Smooth muscle cell of the brain vasculature (primary cell): ENCODE results near the gene PIMREG.

Source experiments
- DNase-seq: peaks from one replicate; pipeline ENCODE4 v3.0.0-alpha.2; 2012; ENCODE audit warnings: low read depth, low spot score

Gene PIMREG

DNA sequence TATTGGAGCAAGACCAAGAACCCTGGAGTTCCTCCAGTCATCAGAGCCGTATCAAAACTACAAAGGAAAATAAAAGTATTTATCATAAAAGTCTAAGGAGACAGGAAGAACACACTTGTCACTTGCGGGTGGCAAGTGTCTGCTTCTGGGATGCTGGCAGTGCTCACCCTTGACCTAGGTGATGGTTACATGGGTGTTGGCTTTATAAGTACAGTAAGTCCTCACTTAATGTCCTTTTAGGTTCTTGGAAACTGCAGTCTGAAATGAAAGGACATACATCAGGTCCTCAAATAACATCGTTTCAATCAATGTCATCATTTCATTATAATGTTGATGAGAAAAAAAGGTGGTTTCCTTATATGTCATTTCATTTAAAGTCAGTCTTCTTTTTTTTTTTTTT lies 6.3 kb upstream of the PIMREG start:
- no peak for DNase-seq

DNA sequence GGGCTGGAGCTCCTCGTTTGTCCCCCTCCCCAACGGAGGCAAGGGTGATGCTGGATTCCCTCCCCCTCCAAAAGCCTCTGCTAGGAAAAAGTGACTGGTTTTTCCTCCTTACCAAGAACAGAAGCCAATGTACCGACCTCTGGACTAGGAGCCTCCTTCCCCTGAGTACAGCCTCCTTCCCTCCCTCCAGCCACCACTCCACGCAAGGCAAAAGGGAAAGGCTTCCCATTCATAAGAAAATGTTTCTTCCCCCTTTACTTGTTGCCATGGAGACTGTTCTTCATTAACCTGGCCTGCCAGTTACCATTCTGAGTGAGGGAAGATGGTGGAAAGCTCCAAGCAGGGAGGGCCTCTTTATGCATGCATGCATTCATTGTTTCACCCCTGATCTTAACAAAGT lies 4.3 kb upstream of the PIMREG start:
- no peak for DNase-seq

DNA sequence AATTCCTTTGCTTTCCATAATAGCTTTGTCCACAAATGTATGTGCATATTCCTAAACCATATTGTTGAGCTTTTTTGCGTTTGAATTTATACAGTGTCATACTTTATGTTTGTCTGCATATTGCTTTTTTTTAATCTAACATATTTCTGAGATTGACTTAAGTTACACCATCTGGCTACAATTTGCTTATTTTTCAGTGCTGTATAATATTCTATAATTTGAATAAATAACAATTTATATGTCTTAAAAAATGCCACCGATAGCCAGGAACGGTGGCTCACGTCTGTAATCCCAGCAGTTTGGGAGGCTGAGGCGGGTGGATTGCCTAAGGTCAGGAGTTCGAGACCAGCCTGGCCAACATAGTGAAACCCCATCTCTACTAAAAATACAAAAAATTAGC lies 1.5 kb upstream of the PIMREG start:
- DNase-seq = no peak

DNA sequence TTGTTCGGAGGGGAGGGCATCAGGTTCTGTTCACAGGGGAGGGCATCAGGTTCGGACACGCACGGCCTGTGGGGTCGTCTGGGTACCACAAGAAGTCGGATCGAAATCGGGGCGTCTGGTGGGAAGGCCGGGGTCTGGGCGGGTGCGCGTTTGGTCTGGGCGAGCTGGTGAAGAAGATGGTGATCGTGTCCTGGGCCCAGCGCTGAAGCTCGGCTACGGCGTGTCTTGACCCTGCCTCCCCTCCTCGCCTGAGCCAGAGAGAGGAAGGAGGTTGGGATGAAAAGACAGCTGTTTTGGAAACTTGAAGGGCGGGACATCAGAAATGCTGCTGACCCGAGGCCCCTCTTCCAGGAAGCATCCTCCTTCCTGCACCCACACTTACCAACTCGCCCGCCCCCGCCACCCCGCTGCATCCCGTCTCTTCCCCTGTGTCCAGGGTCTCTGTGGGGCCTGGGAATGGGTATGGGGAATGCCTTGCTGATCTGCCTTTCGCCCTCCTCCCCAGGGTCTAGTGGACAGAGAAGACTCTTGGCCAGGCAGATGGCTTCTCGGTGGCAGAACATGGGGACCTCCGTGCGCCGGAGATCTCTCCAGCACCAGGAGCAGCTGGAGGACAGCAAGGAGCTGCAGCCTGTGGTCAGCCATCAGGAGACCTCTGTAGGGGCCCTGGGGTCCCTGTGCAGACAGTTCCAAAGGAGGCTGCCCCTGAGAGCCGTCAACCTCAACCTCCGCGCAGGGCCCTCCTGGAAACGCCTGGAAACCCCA lies 498 bp downstream of the PIMREG start:
- no peak for DNase-seq

DNA sequence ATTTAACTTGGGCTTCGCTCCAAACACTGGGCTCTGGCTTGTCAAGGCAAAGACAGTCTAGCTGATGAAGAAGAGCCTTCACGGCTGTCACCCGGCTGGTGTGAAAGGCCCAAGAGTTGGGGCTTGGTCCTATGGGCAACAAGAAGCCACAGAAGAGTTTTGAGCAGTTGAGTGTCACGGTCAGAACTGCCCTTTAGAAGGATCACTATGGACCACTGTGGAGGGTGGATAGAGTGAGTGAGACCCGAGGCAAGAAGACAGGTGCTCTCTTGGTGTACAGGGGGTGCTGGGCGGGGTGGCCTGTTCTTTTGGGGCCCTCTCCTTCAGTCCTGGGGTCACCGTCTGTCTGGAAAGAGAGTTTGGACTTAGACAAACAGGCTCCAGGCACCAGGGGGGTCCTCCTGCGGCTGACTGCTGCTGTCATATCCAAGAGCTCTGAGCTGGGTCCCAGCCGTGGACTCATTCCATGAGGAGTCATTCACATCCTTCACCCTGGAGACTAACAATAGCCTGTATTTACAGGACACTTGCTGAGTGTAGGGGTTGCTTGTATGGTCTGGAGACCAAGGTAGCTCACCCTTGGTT lies 2.4 kb downstream of the PIMREG start:
- DNase-seq = no peak

DNA sequence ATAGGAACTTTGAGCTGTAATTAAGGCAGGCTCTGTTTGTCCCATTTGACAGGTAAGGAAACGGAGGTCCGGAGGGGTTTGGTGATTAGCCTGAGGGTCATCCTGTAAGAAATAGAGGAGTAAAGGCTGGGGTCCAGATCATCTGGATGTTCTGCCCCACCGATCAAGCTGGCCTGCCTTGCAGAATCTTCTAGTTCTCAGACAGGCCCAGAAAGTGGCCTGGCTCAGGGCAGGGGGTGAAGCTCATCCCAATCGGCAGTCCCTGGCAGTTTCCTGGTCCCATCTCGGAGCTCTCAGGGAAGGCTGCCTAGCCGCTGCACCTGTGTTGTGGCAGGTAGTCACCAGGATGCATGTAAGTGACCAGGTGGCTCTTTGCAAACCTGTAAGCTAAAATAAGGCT lies 4.2 kb downstream of the PIMREG start:
- no peak for DNase-seq

DNA sequence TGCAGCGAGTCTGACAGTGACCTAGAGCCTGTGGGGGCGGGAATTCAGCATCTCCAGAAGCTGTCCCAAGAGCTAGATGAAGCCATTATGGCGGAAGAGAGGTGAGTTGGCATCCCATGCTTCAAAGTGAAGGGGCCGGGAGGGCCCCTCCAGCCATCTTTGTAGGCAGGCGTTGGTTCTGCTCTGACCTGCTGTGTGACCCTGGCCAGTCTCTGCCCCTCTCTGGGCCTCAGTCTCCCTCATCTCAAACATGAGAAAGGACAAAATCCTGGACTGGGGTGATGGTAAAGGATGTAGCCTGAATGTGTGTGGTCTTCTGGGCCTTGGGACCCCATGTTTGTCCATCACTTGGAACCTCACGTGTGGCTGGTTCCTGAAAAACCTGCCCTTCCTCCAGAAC lies 5.1 kb downstream of the PIMREG start:
- no peak for DNase-seq

DNA sequence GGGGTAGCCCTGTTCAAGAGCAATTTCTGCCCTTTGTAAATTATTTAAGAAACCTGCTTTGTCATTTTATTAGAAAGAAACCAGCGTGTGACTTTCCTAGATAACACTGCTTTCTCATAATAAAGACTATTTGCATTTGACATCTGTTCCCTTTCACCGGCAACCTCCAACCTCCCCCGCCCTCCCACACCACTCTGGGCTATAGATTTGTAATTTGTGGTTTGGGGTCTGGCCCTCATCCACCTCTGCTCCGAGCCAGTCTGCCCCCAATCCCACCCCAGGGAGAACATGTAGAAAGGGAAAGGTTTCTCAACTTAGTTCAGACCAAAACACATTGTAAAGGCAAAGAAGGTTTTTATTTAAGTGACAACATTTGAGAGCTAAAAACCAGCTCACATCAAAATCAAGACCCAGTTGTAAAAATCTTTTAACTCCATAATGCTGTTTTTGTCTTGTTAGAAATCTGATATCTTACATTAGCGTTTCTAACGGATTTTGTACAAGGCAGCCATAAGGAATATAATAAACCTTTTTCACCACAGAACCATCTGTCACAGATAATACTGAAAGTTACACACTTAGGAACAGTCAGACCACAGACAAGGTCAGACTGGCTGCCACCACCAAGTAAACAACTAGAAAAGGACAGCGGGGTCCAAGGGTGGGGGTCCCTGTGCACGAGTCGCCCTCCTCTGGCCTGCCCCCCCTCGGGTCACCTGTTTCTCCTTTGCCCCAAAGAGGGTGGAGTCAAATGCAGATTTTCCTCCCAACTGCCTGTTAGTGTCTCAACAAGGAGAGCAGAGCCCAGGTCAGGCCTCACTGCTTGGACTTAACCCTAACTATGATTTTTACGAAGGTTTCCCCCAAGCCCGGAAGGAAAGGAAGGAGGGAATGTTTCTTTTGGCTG lies 6.9 kb downstream of the PIMREG start:
- DNase-seq = no peak

DNA sequence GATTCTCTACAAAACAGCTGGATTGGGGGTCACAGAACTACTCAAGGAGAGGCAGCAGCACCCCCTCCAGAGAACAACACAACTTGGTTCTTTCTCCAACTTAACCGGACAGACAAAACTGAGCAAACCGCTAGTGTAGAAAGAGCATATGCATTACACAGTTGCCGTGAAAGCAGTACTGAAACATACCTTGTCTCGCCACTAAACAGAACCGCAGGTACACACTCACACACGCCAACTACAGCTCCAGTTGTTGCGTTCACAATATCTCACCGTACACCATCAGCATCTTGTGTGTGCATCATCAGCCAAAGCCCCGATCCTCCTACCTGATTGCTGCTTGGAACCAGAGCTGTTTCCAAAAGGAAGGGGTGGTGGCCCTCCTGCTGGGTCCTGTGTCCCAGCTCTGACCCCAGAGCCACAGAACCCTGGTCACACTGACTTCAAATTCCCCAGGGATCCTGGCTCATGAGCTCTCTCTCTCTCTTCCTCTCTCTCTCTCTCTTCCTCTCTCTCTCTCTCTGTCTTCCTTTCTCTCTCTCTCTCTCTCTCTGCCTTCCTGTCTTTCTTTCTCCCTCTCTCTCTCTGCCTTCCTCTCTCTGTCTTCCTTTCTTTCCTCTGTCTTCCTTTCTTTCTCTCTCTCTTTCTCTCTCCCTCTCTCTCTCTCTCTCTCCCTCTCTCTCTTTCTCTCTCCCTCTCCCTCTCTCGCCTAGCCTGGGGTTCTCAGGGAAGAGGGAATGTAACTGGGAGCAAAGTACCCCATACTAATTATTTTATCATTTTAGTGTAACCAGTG lies 8.4 kb downstream of the PIMREG start:
- DNase-seq = no peak

DNA sequence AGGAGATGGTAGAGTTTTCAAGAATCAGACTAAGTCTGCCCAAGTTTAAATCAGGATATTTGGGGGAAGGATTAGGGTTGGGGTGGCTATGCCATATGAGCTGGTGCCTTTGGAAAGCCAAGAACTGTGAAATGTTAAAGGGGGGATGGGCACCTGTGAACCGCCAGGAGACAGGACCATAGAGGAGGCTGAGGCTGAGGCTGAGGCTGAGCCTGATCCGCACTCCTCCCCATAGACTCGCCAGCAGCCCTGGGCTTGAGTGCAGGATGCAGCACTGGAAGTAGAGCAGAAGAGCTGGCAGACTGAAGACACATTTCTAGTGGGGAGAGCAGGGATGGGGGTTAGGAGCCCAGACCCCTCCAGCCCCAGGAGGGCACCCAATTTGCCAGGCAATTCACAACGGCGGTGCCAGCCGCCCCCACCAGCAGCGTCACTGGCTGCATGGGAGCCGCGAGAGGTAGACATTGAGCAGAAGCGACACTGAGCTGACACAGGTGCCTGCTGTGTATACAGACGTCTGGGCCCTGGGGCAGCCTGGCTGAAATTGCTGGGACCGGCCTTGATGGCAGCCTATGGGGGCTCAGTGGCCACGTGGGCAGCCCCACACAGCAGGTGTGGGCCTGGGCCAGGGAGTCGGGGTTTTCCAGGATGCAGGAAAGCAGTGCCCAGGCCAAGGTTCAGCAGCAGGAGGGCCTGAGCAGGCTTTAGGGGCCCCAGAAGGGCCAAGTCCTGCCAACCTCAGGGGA lies 9.2 kb downstream of the PIMREG start:
- no peak for DNase-seq

DNA sequence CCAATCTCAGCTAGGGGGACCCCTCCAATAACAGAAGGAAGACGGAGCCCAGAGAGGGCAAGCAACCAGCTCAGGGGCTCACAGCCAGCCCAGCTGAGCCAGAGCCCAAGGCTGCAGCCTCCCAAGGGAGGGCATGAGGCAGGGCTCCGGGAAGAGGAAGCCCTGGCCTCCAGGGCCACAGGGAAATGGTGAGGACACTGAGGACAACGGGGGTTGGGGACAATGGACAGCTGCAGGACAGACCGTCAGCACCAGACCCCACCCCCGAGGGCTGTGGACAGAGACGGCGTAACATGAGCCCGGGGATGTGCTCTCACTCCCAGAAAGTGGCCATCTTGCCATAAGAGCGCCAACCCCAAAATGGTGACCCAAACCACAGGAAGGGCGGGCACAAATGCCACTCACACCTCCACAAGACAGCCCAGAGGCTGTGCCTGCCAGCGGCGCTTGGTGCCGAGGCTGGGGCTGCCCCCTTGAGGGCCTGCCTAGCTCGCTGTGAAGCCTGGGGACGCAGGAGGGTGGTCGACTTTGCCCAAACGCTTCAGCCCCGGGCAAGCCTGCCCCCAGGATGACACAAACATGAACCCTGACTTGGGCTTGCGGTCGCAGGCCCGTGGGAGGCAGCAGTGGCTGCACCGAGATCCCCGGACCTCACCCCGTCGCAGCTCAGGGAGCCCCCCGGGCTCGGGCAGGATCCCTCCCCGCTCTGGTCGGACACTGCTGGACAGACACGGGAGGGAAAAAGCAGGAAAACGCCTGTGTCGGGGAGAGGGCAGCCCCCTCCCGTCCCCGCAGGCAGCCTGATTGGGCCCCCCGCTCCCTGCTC lies 10.5 kb downstream of the PIMREG start:
- no peak for DNase-seq

DNA sequence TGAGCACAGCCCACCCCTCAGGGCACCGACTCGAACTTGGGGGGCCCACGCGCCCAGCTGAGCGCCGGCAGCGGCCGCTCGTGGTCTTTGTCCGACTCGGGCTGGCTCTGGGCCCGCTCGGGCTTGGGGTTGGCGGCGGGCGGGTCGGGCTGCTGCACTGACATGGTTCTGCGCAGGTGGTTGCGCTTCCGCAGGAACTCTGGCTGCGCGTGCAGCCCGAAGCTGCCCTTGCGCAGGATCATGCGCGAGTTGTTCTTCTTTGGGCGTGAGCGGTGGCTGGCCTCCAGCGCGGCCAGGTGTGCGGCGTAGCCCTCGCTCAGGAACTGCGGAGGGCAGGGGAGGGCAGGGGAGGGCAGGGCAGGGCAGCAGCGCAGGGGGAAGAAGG lies 11.1 kb downstream of the PIMREG start:
- no peak for DNase-seq

DNA sequence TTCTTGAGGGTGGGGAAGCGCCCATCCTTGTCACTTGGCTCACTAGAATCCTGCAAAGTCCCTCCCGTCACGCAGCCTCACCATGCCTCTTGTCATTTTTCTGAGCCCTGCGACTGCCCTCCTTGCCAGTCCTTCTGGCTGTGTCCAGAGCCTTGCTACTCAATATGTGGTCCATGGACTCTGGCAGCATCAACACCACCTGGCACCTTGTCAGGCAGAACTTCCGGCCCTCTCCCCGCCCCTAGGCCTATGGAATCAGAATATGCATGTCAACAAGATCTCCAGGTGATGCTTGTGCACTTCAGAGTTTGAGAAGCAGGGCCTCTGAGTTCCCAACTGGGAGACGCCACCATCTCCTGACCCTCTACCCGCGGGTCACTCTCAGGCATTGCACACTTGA lies 12.1 kb downstream of the PIMREG start:
- no peak for DNase-seq

DNA sequence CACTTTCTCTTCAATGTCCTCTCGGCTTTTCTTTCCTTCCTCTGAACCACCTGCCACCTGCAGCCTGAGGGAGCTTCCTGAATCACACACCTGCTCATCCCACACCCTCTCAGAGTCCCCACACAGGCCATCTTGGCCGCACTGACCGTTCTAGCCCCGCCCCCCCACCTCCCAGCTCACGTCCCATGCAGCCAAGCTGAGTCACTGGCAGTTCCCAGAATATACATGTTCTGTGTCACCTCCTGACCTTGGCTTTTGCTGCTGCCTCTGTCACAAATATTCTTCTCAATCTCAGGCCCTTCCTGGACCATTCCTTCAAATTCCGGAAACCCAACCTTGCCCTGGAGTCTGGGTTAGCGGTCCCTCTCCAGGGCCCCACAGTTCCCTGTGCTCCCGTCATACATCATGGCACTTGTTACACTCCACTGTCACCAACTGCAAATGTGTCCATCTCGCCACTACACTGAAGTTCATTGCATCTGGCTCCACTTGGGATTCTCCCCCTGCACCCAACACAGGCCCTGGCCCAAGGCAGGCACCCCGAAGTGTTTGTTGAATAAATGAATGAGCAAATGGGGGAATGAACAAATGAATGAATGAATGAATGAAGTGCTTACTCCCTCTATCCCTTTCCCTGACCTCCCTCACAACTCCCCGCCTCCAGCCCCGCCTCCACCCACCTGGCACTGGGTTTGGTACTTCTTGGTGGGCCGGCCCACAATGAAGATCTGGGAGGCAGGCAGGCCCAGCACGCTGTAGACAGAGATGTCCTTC lies 12.8 kb downstream of the PIMREG start:
- no peak for DNase-seq

DNA sequence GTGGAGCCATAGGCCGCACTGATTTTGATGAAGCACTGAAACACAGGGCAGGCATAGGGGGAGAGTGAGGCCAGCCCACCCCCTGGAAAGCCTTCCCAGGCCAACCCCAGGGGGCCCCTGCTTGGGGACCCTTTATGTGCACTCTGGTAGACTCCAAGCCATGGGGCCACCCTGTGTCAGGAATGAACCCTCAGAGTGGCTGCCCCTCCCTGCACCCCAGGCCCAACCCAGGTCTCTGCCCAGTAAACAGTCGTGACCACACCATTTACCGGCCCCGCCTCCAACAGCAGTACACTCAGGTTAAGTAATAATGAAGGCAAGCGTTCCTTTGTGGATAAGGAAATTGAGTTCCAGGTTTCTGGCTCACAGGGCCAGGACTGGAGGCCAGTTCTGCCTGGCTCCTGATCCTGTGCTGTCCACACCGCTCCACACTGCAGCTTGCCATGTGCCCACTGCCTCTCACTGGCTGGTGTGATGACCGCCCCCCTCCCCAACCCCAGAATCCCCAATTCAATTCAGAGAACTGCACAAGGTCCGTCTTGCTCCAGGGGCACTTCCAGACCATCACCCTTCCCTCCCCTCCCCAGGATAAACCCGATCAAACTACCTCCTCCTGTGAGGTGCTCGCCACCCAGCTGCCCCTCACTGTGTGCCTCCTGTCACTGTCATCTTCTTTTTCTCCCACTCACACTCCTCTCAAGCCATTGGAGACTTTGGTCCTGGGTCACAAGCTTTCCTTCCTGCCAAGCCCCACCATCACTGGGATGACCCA lies 13.6 kb downstream of the PIMREG start:
- no peak for DNase-seq

DNA sequence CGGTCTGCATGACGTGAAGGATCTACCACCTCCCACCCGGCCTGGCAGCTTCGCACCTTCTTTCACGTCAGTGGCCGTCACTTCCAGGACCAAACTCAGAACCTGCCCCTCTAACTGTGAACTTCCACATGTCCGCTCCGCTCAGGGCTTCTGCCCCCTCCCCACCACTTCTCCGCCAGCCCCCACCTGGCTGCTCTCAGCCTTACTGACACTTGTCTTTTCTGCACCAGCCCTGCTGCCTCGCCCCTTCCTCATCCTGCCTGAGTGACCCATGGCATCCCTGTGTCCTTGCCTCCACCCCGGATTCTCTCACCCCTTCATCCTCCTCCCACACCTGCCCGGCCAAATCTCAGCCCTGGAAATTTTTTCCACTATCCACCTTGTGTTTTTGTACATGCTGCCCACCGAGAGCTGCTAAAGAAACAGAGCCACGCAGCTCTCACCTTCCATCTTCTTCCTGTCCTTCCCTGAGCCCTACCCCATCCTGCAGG lies 14.2 kb downstream of the PIMREG start:
- no peak for DNase-seq

DNA sequence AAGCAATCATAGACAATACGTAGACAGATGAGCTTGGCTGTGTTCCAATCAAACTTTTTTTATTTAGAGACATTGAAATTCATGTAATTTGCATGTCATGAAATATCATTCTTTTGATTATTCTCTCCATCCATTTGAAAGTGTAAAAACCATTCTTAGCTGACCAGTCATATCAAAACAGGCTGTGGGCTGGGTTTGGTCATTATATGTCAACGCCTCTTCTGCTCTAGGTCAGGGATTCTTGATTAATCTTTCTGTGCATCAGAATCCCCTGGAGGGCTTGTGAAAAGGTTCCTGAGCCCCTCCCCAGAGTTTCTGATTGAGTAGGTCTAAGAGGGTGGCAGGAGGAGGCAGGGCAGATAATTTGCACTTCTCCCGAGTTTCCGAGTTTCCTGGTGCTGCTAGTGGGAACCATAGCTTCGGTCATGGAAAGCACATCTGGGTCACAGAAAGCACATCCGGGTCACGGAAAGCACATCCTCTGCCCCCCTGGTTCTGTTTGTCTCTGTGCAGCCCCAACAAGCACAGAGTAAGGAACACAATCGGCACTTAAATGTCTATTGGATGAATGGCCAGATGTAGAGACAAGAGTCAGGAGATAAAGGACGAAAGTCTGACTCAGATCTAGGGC lies 16.4 kb downstream of the PIMREG start:
- DNase-seq = no peak

DNA sequence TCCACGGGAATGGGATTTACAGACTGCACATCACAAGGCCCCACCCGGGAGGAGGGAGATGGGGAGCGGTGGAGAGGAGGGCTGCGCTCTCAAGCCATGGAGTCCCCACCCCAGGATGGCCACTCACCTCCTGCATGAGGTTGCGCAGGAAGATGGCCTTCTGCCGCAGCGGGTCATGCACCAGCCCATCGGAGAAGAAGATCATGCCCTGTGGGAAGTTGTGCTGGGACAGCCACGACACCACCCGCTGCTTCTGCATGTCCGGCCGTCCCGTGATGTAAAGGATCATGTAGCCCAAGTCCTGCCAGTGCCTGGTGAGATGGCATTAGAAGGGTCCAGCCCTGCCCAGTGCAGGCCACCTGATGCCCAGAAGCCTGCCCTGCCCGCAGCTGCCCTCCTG lies 17.0 kb downstream of the PIMREG start:
- no peak for DNase-seq
